CD14-positive monocyte (primary cell): ENCODE data around the gene STAM2. TPM values are rescaled to one million over a fixed set of nuclear protein-coding genes. Genes with fewer than 3 reads are reported as not detected.
A peak's percentile ranks its signal among the peaks of the same experiment; 100 is the strongest.

Source experiments
- DNase-seq, 3 donors: peaks; one replicate each; pipeline ENCODE4 v3.0.0-alpha.2; 2011 to 2022
- H2AFZ ChIP-seq: 2 replicates; pipeline ENCODE4 v1.6.0; 2012; ENCODE audit warnings: mild to moderate bottlenecking, low read depth, low read length, inconsistent platforms; ENCODE audit not compliant: insufficient read depth, poor library complexity, severe bottlenecking
- H3K27ac ChIP-seq, 2 donors: 1 replicate in 1 of 2; 2 replicates in 1 of 2; pipeline ENCODE4 v1.5.1; 2012 to 2013; ENCODE audit warnings: low read length in 2 of 2, control low read depth in 1 of 2, inconsistent platforms in 1 of 2, low read depth in 1 of 2, mild to moderate bottlenecking in 1 of 2
- H3K27me3 ChIP-seq, 2 donors: one replicate each; pipeline versions ENCODE4 v1.6.0 to v1.6.1; 2011 to 2013; ENCODE audit warnings: low read length in 2 of 2; ENCODE audit not compliant: control insufficient read depth in 2 of 2, insufficient read depth in 2 of 2
- H3K36me3 ChIP-seq, 2 donors: replicated peaks in 1 of 2; 1 replicate in 1 of 2; 2 replicates in 1 of 2; pipeline versions ENCODE4 v1.5.1 to v1.6.1; 2012 to 2013; ENCODE audit warnings: low read length in 2 of 2, control low read depth in 1 of 2, inconsistent platforms in 1 of 2, mild to moderate bottlenecking in 1 of 2; ENCODE audit not compliant: insufficient read depth in 2 of 2, control insufficient read depth in 1 of 2
- H3K4me1 ChIP-seq, 2 donors: 1 replicate in 1 of 2; 2 replicates in 1 of 2; pipeline versions ENCODE4 v1.5.1 to v1.6.1; 2012 to 2013; ENCODE audit warnings: low read length in 2 of 2, control low read depth in 1 of 2, inconsistent platforms in 1 of 2, mild to moderate bottlenecking in 1 of 2, moderate library complexity in 1 of 2; ENCODE audit not compliant: insufficient read depth in 2 of 2, control insufficient read depth in 1 of 2
- H3K4me2 ChIP-seq: replicated peaks from 2 replicates; pipeline ENCODE3; 2012; ENCODE audit warnings: low read length, moderate library complexity, mild to moderate bottlenecking; ENCODE audit not compliant: poor library complexity, severe bottlenecking; ENCODE audit errors: extremely low read depth
- H3K4me3 ChIP-seq, 3 experiments: fragments of 200-600 bp in 1 of 3; sonication (generic) in 1 of 3; replicated peaks in 1 of 3; 1 replicate in 2 of 3; 2 replicates in 1 of 3; pipeline ENCODE4 v1.5.1; 2011 to 2013; ENCODE audit warnings: low read length in 3 of 3, mild to moderate bottlenecking in 3 of 3, control low read depth in 2 of 3, low read depth in 2 of 3, inconsistent platforms in 1 of 3, moderate library complexity in 1 of 3
- H3K79me2 ChIP-seq: 2 replicates; pipeline ENCODE4 v1.6.0; 2012; ENCODE audit warnings: mild to moderate bottlenecking, control low read depth, inconsistent platforms, low read length, moderate library complexity; ENCODE audit not compliant: insufficient read depth
- H3K9ac ChIP-seq: 2 replicates; pipeline ENCODE4 v1.6.0; 2017; ENCODE audit warnings: low read length, mild to moderate bottlenecking; ENCODE audit not compliant: insufficient read depth, poor library complexity, severe bottlenecking
- H3K9me3 ChIP-seq, 2 donors: replicated peaks in 1 of 2; 1 replicate in 1 of 2; 2 replicates in 1 of 2; pipeline versions ENCODE4 v1.5.1 to v1.6.1; 2012 to 2013; ENCODE audit warnings: low read length in 2 of 2, control low read depth in 1 of 2; ENCODE audit not compliant: control insufficient read depth in 1 of 2, insufficient read depth in 1 of 2
- H4K20me1 ChIP-seq: 2 replicates; pipeline ENCODE4 v1.6.0; 2012; ENCODE audit warnings: mild to moderate bottlenecking, low read length, control low read depth, moderate library complexity; ENCODE audit not compliant: insufficient read depth
- H3K27ac Mint-ChIP-seq, 7 donors: one replicate each; pipeline ENCODE4 v1.8.0; 2020; ENCODE audit warnings: mild to moderate bottlenecking in 7 of 7, mixed read lengths in 7 of 7, moderate library complexity in 6 of 7, inconsistent platforms in 2 of 7
- H3K27me3 Mint-ChIP-seq, 3 donors: one replicate each; pipeline ENCODE4 v1.8.0; 2021 to 2022; ENCODE audit warnings: low read depth in 3 of 3, mild to moderate bottlenecking in 3 of 3, mixed read lengths in 3 of 3, moderate library complexity in 3 of 3, inconsistent platforms in 1 of 3
- H3K36me3 Mint-ChIP-seq, 2 donors: one replicate each; pipeline ENCODE4 v1.8.0; 2020; ENCODE audit warnings: mixed read lengths in 2 of 2, inconsistent platforms in 1 of 2, mild to moderate bottlenecking in 1 of 2
- H3K4me1 Mint-ChIP-seq: one replicate; pipeline ENCODE4 v1.8.0; 2020; ENCODE audit warnings: mild to moderate bottlenecking, mixed read lengths
- H3K4me3 Mint-ChIP-seq, 2 donors: one replicate each; pipeline ENCODE4 v1.8.0; 2020; ENCODE audit warnings: mild to moderate bottlenecking in 2 of 2, mixed read lengths in 2 of 2, moderate library complexity in 1 of 2
- H3K9me3 Mint-ChIP-seq, 7 donors: one replicate each; pipeline ENCODE4 v1.8.0; 2020 to 2022; ENCODE audit warnings: mixed read lengths in 7 of 7, mild to moderate bottlenecking in 6 of 7, moderate library complexity in 6 of 7, inconsistent platforms in 2 of 7
- WGBS: methylation state at CpG from one replicate; pipeline ENCODE4 v1.1.5; 2013; ENCODE audit warnings: missing lambda C conversion rate; ENCODE audit not compliant: insufficient coverage; 5-methylcytosine and 5-hydroxymethylcytosine counted together
- intact Hi-C, 2 donors: fragments of 100-400 bp; cut with micrococcal nuclease; formaldehyde crosslinking; loops; one replicate each; pipeline versions ENCODE4 v1.15.0 to v1.15.1; 2023
- polyA plus RNA-seq, 3 donors: library from polyadenylated mRNA; depleted of rRNA in 1 of 3; unstranded in 2 of 3; stranded (reverse) in 1 of 3; fragments of 300-500 nt in 2 of 3; fragments of >200 nt in 1 of 3; fragmentation: Illumina TruSeq in 2 of 3; gene quantifications; 1 replicate in 2 of 3; 2 replicates in 1 of 3; pipeline ENCODE4 v1.2.3, GENCODE V29; 2012 to 2021
- TF ChIP-seq, protein P1 (sequence below): fragments of 200-600 bp; IDR thresholded peaks from one replicate; pipeline ENCODE4 v1.8.0; 2022; ENCODE audit warnings: antibody characterized with exemption, mild to moderate bottlenecking

STAM2 gene
- polyA plus RNA-seq, 3 donors, result 6.9 to 12.6 (median 8.2) TPM

DNA sequence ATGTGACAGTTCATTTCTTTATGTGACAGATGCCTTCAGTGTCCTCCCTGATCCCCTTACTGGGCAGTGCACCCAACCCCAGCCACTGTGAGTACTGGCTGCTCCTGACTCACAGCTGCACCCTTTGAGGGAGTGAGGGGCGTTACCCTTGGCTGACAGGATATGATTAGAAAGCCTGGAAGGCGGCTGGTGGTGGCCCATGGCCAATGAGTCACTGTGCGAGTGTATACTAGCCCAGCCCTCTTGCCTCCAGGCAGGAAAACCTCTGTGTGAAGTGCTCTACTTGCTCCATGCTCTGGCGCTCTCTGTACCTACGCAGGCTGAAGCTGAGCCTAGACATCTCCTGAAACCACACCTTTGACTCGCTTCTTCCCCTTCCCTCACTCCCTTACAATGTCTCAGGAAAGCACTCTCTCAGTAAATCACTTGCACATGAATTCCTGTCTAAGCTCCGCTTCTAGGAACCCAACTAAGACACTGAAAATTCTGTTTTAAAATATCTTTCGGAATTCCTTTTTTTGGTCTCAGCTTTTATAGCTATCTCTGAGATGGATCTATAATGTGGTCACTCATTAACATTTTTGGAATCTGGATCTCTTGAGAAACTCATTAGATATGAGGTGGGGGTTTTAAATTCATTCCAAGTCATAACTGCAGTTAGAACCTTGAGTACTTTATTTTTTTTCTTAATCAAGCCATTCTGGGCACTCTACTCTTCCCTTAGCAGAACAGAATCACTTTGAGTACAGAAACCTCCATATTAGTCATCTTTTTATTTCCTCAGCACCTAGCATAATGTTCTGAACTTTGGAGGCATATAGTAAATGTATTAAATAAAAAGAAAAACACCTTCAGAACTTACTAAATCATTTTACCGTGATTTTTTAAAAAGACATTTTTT lies 25.3 kb upstream of the STAM2 start:
- no peaks in the 10 kb centered on the region for H3K27me3 ChIP-seq

DNA sequence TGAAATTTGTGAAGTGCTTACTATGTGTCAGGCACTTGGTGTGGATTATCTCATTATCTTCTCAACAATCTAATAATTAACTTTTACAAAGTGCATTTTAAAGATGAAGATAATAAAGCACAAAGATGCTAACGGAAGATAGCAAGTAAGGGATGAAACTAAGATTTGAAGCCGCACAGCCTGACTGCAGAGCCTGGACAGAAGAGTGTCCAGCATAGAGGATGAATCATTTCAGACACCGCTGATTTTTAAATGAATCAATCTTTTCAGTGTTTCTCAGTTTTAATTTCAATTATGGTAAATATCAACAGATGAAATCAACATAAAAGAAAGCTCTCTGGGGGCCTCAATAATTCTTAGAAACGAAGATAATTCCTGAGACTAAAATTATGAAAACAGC lies 24.5 kb upstream of the STAM2 start:
- no peaks in the 10 kb centered on the region for H3K9me3 ChIP-seq
- H3K4me2 ChIP-seq, result no peak overlapping the region
- TF ChIP-seq, protein P1, sequence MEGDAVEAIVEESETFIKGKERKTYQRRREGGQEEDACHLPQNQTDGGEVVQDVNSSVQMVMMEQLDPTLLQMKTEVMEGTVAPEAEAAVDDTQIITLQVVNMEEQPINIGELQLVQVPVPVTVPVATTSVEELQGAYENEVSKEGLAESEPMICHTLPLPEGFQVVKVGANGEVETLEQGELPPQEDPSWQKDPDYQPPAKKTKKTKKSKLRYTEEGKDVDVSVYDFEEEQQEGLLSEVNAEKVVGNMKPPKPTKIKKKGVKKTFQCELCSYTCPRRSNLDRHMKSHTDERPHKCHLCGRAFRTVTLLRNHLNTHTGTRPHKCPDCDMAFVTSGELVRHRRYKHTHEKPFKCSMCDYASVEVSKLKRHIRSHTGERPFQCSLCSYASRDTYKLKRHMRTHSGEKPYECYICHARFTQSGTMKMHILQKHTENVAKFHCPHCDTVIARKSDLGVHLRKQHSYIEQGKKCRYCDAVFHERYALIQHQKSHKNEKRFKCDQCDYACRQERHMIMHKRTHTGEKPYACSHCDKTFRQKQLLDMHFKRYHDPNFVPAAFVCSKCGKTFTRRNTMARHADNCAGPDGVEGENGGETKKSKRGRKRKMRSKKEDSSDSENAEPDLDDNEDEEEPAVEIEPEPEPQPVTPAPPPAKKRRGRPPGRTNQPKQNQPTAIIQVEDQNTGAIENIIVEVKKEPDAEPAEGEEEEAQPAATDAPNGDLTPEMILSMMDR, result no peak
- no peak overlapping the region for H3K9ac ChIP-seq
- H3K4me1 ChIP-seq, result no peaks in the 10 kb centered on the region
- H3K27ac ChIP-seq, result no peak overlapping the region
- no peaks in the 10 kb centered on the region for H3K36me3 Mint-ChIP-seq
- H3K4me1 Mint-ChIP-seq, result peaks cover 5% of the 10 kb centered on the region
- no peaks in the 10 kb centered on the region for H3K36me3 ChIP-seq
- H3K27ac Mint-ChIP-seq, result no peak overlapping the region
- no peak overlapping the region for H3K4me3 Mint-ChIP-seq
- H3K27me3 ChIP-seq, result no peaks in the 10 kb centered on the region
- peaks cover 0 to 5% (median 3%) of the 10 kb centered on the region in 7 donors for H3K9me3 Mint-ChIP-seq
- H4K20me1 ChIP-seq, result no peaks in the 10 kb centered on the region
- no peak overlapping the region for H3K4me3 ChIP-seq
- intact Hi-C loops, result loop anchor here in 1 of 2 donors (10.0 kb wide), 1 partner anchor 125 kb away; no protein-coding TSS in a partner anchor
- H3K79me2 ChIP-seq, result no peaks in the 10 kb centered on the region
- no peak for DNase-seq
- WGBS, result no CpG with 5 or more reads among the region's 4 CpGs
- H3K27me3 Mint-ChIP-seq, result peaks cover 0 to 4% (median 2%) of the 10 kb centered on the region in 3 donors
- H2AFZ ChIP-seq, result no peak overlapping the region

More for the DNA sequence above, 25.3 kb upstream of the STAM2 start:
- Histone ChIP-seq H3K36me3 (no peaks in the 10 kb centered on the region), H3K4me3 (no peak overlapping the region), H3K9ac (no peak overlapping the region), H3K4me2 (no peak overlapping the region), H4K20me1 (no peaks in the 10 kb centered on the region), H3K4me1 (no peaks in the 10 kb centered on the region), H3K79me2 (no peaks in the 10 kb centered on the region), H3K27ac (no peak overlapping the region), H3K9me3 (no peaks in the 10 kb centered on the region), H2AFZ (no peak overlapping the region)
- intact Hi-C loops, result loop anchor here in 1 of 2 donors (10.0 kb wide), 1 partner anchor 124 kb away; no protein-coding TSS in a partner anchor
- no peak overlapping the region for H3K4me3 Mint-ChIP-seq
- peaks cover 0 to 5% (median 3%) of the 10 kb centered on the region in 7 donors for H3K9me3 Mint-ChIP-seq
- H3K36me3 Mint-ChIP-seq, result no peaks in the 10 kb centered on the region
- WGBS, result 65% methylated on average over 6 of the region's 9 CpGs
- peak; percentile 11 to 48 (median 31) for DNase-seq
- peaks cover 5% of the 10 kb centered on the region for H3K4me1 Mint-ChIP-seq
- H3K27me3 Mint-ChIP-seq, result peaks cover 0 to 4% (median 2%) of the 10 kb centered on the region in 3 donors
- H3K27ac Mint-ChIP-seq, result peak overlapping the region in 2 of 7 donors; percentile 46 to 63
- TF ChIP-seq, protein P1, result no peak
